HCT116 (cell line): ENCODE results near the gene VIT. TPM values are rescaled to one million over a fixed set of nuclear protein-coding genes. Genes with fewer than 3 reads are reported as not detected.

Experiments used
- total RNA-seq: library from RNA; stranded (reverse); gene quantifications from one replicate; pipeline ENCODE4 v1.2.1, GENCODE V29; 2021; ENCODE audit not compliant: unreplicated experiment

Gene VIT
- total RNA-seq, 1 experiment from 2014 or later = not detected

Other genes starting within 250 kb of the VIT start
- 14.8 TPM for gene FEZ2, start 98.5 kb upstream of the VIT start, total RNA-seq